GM12878 (cell line): ENCODE measurements around the gene RNF166. TPM values are rescaled to one million over a fixed set of nuclear protein-coding genes. Genes with fewer than 3 reads are reported as not detected.

Experiments used
- ATAC-seq: fragments of 200-7000 bp; cut with Tn5 transposase; 3 replicates; pipeline ENCODE4 v1.9.1; 2020; ENCODE audit warnings: mild to moderate bottlenecking, moderate library complexity
- BruUV-seq: library from RNA; stranded (reverse); fragments of 400-500 nt; replicated peaks from 2 replicates; lab custom pipeline; 2021; lab: Mats Ljungman, UMichigan
- CTCF ChIA-PET: fragments of 300-600 bp; sonication (Branson Sonifier 250); formaldehyde crosslinking; extraction: SDS; loops from one replicate; lab custom pipeline; 2021; ENCODE audit warnings: inconsistent platforms; lab: Yijun Ruan, JAX
- POLR2A ChIA-PET: fragments of 350-600 bp; formaldehyde crosslinking; extraction: SDS; loops from one replicate; lab custom pipeline; 2021; ENCODE audit warnings: inconsistent platforms; lab: Charles Lee
- RAD21 ChIA-PET: fragments of 300-600 bp; sonication (Branson Sonifier 250); formaldehyde crosslinking; loops from one replicate; lab custom pipeline; 2023; ENCODE audit warnings: antibody characterized with exemption; ENCODE audit not compliant: unreplicated experiment; lab: Charles Lee
- SMC1A ChIA-PET: fragments of 300-600 bp; sonication (Branson Sonifier 250); formaldehyde crosslinking; loops from one replicate; lab custom pipeline; 2023; ENCODE audit not compliant: unreplicated experiment, uncharacterized antibody; lab: Charles Lee
- DNase-seq: peaks from one replicate; pipeline ENCODE4 v3.0.0-alpha.2; 2011; ENCODE audit warnings: low read depth, low spot score
- FAIRE-seq: peaks from 3 replicates; lab custom pipeline; 2011; peaks lifted over from hg19 to GRCh38; lab: Jason Lieb, UNC
- H2AFZ ChIP-seq: 2 replicates; pipeline ENCODE4 v1.6.0; 2011; ENCODE audit warnings: low read depth, low read length, control low read depth; ENCODE audit not compliant: control insufficient read depth
- H3K27ac ChIP-seq: 2 replicates; pipeline ENCODE4 v1.5.1; 2011; ENCODE audit warnings: control low read depth; ENCODE audit not compliant: control insufficient read depth, insufficient read depth
- H3K27me3 ChIP-seq, 2 experiments: replicated peaks in 1 of 2; 2 replicates each; pipeline versions ENCODE4 v1.6.0 to v1.6.1; 2011; ENCODE audit warnings: low read length in 1 of 2; ENCODE audit not compliant: control insufficient read depth in 2 of 2, insufficient read depth in 2 of 2
- H3K36me3 ChIP-seq, 2 experiments: 2 replicates each; pipeline ENCODE4 v1.5.1; 2011; ENCODE audit warnings: low read length in 1 of 2; ENCODE audit not compliant: control insufficient read depth in 2 of 2, insufficient read depth in 2 of 2
- H3K4me1 ChIP-seq: 2 replicates; pipeline ENCODE4 v1.6.1; 2011; ENCODE audit warnings: mild to moderate bottlenecking, low read length, moderate library complexity, mixed read lengths; ENCODE audit not compliant: control insufficient read depth, insufficient read depth
- H3K4me2 ChIP-seq: 2 replicates; pipeline ENCODE4 v1.6.0; 2011; ENCODE audit warnings: control low read depth; ENCODE audit not compliant: control insufficient read depth, insufficient read depth
- H3K4me3 ChIP-seq: fragments of 200-600 bp; sonication (generic); 2 replicates; pipeline ENCODE4 v1.5.1; 2016
- H3K79me2 ChIP-seq: 2 replicates; pipeline ENCODE4 v1.6.0; 2011; ENCODE audit warnings: low read length; ENCODE audit not compliant: control insufficient read depth, insufficient read depth
- H3K9ac ChIP-seq: 2 replicates; pipeline ENCODE4 v1.8.0; 2011; ENCODE audit warnings: low read length, control low read depth, mixed read lengths; ENCODE audit not compliant: control insufficient read depth, insufficient read depth
- H3K9me3 ChIP-seq: replicated peaks from 3 replicates; pipeline ENCODE4 v1.5.1; 2011; ENCODE audit warnings: mild to moderate bottlenecking, low read length; ENCODE audit not compliant: control insufficient read depth, insufficient read depth
- H4K20me1 ChIP-seq: 2 replicates; pipeline ENCODE4 v1.6.0; 2011; ENCODE audit not compliant: control insufficient read depth, insufficient read depth
- BRCA1 ChIP-seq: IDR thresholded peaks from 2 replicates; pipeline ENCODE4 v1.6.1; 2011; ENCODE audit warnings: low read depth, low read length, improper control_type of control experiment
- EED ChIP-seq: sonication (generic); IDR thresholded peaks from 2 replicates; pipeline ENCODE4 v1.6.1; 2016; ENCODE audit warnings: antibody characterized with exemption, low read depth
- MEF2A ChIP-seq: IDR thresholded peaks from 2 replicates; pipeline ENCODE4 v1.6.1; 2011; ENCODE audit warnings: low read depth, mild to moderate bottlenecking, low read length, moderate library complexity; ENCODE audit not compliant: insufficient read depth
- MEF2B ChIP-seq: fragments of 450-650 bp; IDR thresholded peaks from 2 replicates; pipeline ENCODE4 v1.6.1; 2018; ENCODE audit warnings: mild to moderate bottlenecking, moderate library complexity; ENCODE audit not compliant: partially characterized antibody, poor library complexity, severe bottlenecking
- NR2C2 ChIP-seq: IDR thresholded peaks from 2 replicates; pipeline ENCODE4 v1.6.1; 2011; ENCODE audit warnings: borderline replicate concordance, low read depth; ENCODE audit not compliant: control insufficient read depth, insufficient read length
- PAX8 ChIP-seq: fragments of 450-650 bp; IDR thresholded peaks from 2 replicates; pipeline ENCODE4 v1.6.1; 2017; ENCODE audit warnings: mild to moderate bottlenecking, moderate library complexity
- RAD51 ChIP-seq: fragments of 450-650 bp; IDR thresholded peaks from 2 replicates; pipeline ENCODE4 v1.6.1; 2016; ENCODE audit warnings: moderate library complexity, mild to moderate bottlenecking, inconsistent platforms
- SREBF2 ChIP-seq: IDR thresholded peaks from 2 replicates; pipeline ENCODE4 v1.6.1; 2012; ENCODE audit warnings: mild to moderate bottlenecking, low read length
- ZNF274 ChIP-seq: IDR thresholded peaks from one replicate; pipeline ENCODE4 v1.8.0; 2011; ENCODE audit not compliant: insufficient read length, insufficient read depth
- WGBS: methylation state at CpG from one replicate; pipeline ENCODE4 v1.1.6; 2016; ENCODE audit warnings: low lambda C conversion rate; ENCODE audit not compliant: insufficient replicate concordance, insufficient coverage; ENCODE audit errors: missing lambda C conversion rate; 5-methylcytosine and 5-hydroxymethylcytosine counted together
- in situ Hi-C: fragments of 300-500 bp; cut with MboI; formaldehyde crosslinking; loops from 9 replicates; pipeline ENCODE4 v1.14.3; 2018; ENCODE audit warnings: mixed read lengths
- intact Hi-C: fragments of 100-400 bp; cut with micrococcal nuclease; formaldehyde crosslinking; loops from one replicate; pipeline ENCODE4 v1.14.2; 2022; ENCODE audit not compliant: unreplicated experiment
- polyA plus RNA-seq, 11 experiments: library from polyadenylated mRNA; depleted of rRNA in 4 of 11; unstranded in 6 of 11; stranded (reverse) in 5 of 11; fragments of >200 nt; fragmentation: Nextera tagmentation in 4 of 11; fragmentation: Illumina TruSeq in 1 of 11; extraction: Ambion mirVana in 4 of 11; extraction: Trizol in 1 of 11; gene quantifications; 1 replicate in 1 of 11; 2 replicates in 10 of 11; pipeline versions ENCODE4 v1.2.1 to v1.2.3, GENCODE V29; 2011 to 2016; ENCODE audit warnings: inconsistent platforms in 2 of 11, missing spikeins in 2 of 11, low read depth in 1 of 11
- total RNA-seq, 4 experiments: library from RNA; depleted of rRNA in 3 of 4; stranded (reverse); fragments of >200 nt in 3 of 4; fragmentation: Illumina TruSeq in 1 of 4; extraction: Trizol in 1 of 4; gene quantifications; 2 replicates each; pipeline versions ENCODE4 v1.2.1 to v1.2.3, GENCODE V29; 2013 to 2021
- TF ChIP-seq, protein P1 (sequence below): IDR thresholded peaks from 2 replicates; pipeline ENCODE4 v1.6.1; 2012; ENCODE audit warnings: mild to moderate bottlenecking, low read depth, low read length
- TF ChIP-seq, protein P2 (sequence below): fragments of 450-650 bp; IDR thresholded peaks from 2 replicates; pipeline ENCODE4 v1.6.1; 2017; ENCODE audit warnings: antibody characterized with exemption, mild to moderate bottlenecking, moderate library complexity
- TF ChIP-seq, protein P3 (sequence below): IDR thresholded peaks from 2 replicates; pipeline ENCODE4 v1.6.1; 2012; ENCODE audit warnings: low read depth, low read length, improper control_type of control experiment

Gene RNF166
- total and polyA plus RNA-seq, 10 of the 15 experiments (the other 5 are each of a cell fraction or from before 2014, with no cell fraction given) = 0.48 to 32.8 (median 12.1) TPM

DNA sequence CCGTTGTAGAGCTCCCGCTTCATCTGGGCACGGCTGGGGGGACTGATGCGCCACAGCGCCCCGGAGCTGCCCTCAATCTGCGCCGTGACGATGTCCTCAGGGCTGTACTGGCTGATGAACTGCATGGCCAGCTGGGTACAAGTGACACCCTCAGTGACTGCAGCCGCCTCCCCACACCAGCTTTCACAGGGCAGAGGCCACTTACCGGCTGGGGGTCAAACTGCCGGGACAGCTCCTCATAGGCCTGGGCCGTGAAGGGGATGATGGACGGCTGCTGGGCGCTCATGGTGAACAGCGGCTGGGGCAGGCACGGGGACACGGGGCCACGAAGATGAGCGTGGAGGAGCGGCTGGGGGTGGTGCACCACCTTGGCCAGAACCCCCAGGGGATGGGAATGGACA, 10.4 kb upstream of the RNF166 start (continued):
- TF ChIP-seq, protein P1, sequence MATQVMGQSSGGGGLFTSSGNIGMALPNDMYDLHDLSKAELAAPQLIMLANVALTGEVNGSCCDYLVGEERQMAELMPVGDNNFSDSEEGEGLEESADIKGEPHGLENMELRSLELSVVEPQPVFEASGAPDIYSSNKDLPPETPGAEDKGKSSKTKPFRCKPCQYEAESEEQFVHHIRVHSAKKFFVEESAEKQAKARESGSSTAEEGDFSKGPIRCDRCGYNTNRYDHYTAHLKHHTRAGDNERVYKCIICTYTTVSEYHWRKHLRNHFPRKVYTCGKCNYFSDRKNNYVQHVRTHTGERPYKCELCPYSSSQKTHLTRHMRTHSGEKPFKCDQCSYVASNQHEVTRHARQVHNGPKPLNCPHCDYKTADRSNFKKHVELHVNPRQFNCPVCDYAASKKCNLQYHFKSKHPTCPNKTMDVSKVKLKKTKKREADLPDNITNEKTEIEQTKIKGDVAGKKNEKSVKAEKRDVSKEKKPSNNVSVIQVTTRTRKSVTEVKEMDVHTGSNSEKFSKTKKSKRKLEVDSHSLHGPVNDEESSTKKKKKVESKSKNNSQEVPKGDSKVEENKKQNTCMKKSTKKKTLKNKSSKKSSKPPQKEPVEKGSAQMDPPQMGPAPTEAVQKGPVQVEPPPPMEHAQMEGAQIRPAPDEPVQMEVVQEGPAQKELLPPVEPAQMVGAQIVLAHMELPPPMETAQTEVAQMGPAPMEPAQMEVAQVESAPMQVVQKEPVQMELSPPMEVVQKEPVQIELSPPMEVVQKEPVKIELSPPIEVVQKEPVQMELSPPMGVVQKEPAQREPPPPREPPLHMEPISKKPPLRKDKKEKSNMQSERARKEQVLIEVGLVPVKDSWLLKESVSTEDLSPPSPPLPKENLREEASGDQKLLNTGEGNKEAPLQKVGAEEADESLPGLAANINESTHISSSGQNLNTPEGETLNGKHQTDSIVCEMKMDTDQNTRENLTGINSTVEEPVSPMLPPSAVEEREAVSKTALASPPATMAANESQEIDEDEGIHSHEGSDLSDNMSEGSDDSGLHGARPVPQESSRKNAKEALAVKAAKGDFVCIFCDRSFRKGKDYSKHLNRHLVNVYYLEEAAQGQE = no peak
- TF ChIP-seq MEF2A (no peak), SREBF2 (no peak), BRCA1 (no peak)
- TF ChIP-seq, protein P2, sequence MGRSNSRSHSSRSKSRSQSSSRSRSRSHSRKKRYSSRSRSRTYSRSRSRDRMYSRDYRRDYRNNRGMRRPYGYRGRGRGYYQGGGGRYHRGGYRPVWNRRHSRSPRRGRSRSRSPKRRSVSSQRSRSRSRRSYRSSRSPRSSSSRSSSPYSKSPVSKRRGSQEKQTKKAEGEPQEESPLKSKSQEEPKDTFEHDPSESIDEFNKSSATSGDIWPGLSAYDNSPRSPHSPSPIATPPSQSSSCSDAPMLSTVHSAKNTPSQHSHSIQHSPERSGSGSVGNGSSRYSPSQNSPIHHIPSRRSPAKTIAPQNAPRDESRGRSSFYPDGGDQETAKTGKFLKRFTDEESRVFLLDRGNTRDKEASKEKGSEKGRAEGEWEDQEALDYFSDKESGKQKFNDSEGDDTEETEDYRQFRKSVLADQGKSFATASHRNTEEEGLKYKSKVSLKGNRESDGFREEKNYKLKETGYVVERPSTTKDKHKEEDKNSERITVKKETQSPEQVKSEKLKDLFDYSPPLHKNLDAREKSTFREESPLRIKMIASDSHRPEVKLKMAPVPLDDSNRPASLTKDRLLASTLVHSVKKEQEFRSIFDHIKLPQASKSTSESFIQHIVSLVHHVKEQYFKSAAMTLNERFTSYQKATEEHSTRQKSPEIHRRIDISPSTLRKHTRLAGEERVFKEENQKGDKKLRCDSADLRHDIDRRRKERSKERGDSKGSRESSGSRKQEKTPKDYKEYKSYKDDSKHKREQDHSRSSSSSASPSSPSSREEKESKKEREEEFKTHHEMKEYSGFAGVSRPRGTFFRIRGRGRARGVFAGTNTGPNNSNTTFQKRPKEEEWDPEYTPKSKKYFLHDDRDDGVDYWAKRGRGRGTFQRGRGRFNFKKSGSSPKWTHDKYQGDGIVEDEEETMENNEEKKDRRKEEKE = no peak

DNA sequence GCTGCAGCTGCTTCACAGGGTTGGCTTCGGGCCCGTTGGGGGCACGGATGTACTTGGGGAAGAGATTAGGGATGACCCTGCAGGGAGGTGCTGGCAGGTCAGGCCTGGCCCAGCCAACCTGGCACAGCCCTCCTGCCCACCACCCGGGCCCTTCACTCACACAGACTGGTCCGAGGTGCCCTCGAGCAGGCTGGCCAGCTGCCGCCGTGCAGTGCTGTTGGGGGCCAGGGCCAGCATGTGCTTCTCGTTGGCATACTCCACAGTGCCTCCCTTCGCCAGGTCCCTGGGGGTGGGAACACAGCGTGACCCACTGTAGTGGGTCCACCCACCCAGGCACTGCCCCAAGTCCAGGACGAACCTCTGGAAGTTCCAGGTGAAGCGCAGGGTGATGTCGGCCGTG, 10.0 kb upstream of the RNF166 start:
- H3K4me1 ChIP-seq = no peaks in the 10 kb centered on the region
- RAD21 ChIA-PET = no interaction called here
- H3K9ac ChIP-seq = no peak overlapping the region
- H3K4me3 ChIP-seq = no peak overlapping the region
- SMC1A ChIA-PET = no interaction called here
- H3K36me3 ChIP-seq = peaks cover 13 to 51% of the 10 kb centered on the region in 2 experiments
- no TSS peak for BruUV-seq
- TF ChIP-seq EED = no peak
- TF ChIP-seq ZNF274 = no peak
- TF ChIP-seq NR2C2 = no peak
- no peak for TF ChIP-seq MEF2B
- no peak for TF ChIP-seq PAX8
- TF ChIP-seq, protein P3, sequence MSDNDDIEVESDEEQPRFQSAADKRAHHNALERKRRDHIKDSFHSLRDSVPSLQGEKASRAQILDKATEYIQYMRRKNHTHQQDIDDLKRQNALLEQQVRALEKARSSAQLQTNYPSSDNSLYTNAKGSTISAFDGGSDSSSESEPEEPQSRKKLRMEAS = no peak
- no peak for TF ChIP-seq RAD51
- TF ChIP-seq, all 136 proteins: peak for 0
- in situ Hi-C loops (no loop called here), intact Hi-C loops (no loop called here)
- no peak overlapping the region for H2AFZ ChIP-seq
- 97% methylated on average over 14 of the region's 15 CpGs for WGBS
- DNase-seq = no peak
- ChIA-PET CTCF (no interaction called here), POLR2A (no interaction called here)
- H3K9me3 ChIP-seq = no peaks in the 10 kb centered on the region
- no peaks in the 10 kb centered on the region for H4K20me1 ChIP-seq
- no peak overlapping the region for H3K4me2 ChIP-seq
- H3K79me2 ChIP-seq = no peaks in the 10 kb centered on the region
- H3K27ac ChIP-seq = no peak overlapping the region
- no peak for ATAC-seq
- H3K27me3 ChIP-seq = no peaks in the 10 kb centered on the region
- no peak for FAIRE-seq
